C1 segment of cervical spinal cord (tissue), 14 donors: ENCODE measurements around the gene RPGRIP1L.

Source experiments
- DNase-seq, 14 donors: peaks; one replicate each; lab custom pipeline; 2025; lab: John Stamatoyannopoulos, UW

Gene RPGRIP1L

DNA sequence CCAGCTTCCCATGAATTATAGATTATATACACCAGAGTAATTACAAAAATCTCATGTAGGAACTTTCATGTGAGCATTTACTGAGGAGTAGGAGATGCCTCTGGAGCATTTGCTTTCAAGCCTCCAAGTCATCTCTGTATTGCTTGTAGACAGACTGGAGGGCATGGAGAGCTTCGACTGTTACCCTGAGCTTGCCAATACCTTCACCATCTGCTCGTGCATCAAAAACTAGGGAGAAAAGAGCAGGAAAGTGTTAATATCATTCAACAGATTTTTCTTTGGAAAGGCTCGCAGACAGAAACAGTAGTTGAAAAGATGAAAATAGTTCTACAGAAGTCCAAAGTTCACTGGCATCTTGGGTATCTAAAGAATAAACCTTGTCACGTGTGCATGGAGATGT lies 101.7 kb downstream of the RPGRIP1L start:
- no peak for DNase-seq

GRCh38 chr16:53600616-53601015 lies 103.0 kb downstream of the RPGRIP1L start:
- DNase-seq = no peak

DNA sequence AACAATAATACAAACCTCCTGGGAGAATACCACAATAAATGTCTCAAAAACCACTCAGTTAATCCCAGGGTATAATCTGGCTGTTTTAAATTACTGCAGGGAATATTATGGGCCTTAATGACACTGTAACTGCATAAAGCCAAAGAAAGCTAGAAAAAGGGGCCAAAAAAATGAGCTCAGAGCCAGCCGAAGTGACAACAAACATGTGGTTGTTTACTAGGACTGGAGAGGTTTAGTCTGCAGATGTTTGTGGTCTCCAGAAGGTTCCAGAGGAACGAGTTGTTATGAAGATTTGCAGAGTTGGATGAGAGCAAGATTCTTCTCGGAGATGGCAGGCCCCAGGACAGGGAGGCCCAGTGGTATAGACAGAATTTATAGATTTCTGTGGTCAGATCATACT lies 103.5 kb downstream of the RPGRIP1L start:
- DNase-seq = no peak

- DNase-seq = no peak
Observed at GRCh38 chr16:53599548-53599947, 104.1 kb downstream of the RPGRIP1L start.

- no peak for DNase-seq
Observed at GRCh38 chr16:53598511-53599275, 105.0 kb downstream of the RPGRIP1L start.

DNA sequence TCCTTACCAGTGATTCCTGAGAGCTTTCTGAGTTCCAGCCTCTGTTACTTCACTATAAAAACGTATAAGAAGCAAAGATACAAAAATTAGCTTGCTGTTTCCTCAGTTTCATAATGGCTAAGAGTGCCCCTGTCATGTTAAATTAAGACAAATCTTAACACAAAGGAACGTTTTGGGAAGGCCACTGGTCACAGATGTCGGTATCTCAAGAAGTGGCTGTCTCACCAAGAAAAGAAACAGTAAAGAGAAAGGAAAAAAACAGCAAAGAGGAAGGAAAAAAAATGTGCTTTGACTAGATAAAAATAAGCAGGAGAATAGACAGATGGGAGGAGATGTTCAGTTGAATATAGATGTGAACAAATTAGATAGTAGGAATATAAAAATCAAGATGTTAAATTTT lies 105.9 kb downstream of the RPGRIP1L start:
- DNase-seq = no peak

DNA sequence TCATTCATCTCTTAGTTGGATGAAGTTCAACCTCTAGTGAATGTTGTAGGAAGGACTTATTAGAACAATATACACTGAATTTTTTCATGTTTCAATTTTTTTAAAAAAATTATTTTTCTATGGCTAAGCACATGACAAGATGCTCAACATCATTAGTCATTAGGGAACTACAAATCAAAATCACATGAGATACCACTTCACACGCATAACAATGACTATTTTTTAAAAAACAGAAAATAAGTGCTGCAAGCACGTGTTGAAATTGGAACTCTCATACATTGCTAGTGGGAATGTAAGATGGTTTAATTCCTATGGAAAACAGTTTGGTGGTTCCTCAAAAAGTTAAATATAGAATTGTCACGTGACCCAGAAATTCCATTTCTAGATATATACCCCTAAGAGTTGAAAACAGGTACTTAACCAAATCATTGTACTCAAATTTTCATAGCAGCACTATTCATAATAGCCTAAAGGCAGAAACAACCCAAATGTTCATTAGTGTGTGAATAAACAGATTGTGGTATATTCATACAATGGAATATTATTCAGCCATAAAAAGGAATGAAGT lies 115.5 kb downstream of the RPGRIP1L start:
- DNase-seq = no peak

- no peak for DNase-seq
Observed at GRCh38 chr16:53583401-53583800, 120.3 kb downstream of the RPGRIP1L start.

- no peak for DNase-seq
Observed at GRCh38 chr16:53581784-53582183, 121.9 kb downstream of the RPGRIP1L start.

- no peak for DNase-seq
Observed at GRCh38 chr16:53580038-53580802, 123.4 kb downstream of the RPGRIP1L start.

- DNase-seq = no peak
Observed at GRCh38 chr16:53576904-53577303, 126.8 kb downstream of the RPGRIP1L start.

GRCh38 chr16:53576210-53576609 lies 127.4 kb downstream of the RPGRIP1L start:
- DNase-seq = no peak

- no peak for DNase-seq
Observed at GRCh38 chr16:53571763-53572162, 131.9 kb downstream of the RPGRIP1L start.

DNA sequence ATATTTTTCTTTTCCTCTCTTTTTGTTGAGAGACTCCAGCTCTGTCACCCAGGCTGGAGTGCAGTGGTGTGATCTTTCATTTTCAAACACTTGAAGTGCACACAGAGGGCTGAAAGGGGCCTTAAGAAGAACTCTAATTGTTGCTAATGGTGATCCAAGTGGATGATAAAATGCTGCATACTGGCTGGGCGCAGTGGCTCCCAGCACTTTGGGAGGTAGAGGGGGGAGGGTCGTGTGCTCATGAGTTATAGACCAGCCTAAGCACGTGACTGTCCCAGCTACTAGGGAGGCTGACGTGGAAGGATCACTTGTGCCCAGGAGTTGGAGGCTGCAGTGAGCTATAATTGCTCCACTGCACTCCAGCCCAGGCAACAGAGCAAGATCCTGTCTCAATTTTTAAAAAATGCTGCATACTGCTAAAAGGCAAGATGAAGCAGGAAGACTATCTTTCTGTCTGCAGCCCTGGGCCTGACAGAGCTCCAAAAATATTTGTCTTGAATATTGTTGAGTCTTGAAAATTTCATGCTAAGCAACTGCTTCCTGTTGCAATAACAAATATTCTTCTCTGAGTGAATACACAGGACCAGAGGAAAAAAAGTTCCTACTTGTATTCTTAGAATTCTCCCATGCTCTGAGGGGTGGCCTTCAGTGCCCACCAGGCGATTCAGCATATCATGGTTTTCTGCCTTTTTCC lies 137.0 kb downstream of the RPGRIP1L start:
- DNase-seq = no peak

GRCh38 chr16:53565296-53565863 lies 138.3 kb downstream of the RPGRIP1L start:
- no peak for DNase-seq

DNA sequence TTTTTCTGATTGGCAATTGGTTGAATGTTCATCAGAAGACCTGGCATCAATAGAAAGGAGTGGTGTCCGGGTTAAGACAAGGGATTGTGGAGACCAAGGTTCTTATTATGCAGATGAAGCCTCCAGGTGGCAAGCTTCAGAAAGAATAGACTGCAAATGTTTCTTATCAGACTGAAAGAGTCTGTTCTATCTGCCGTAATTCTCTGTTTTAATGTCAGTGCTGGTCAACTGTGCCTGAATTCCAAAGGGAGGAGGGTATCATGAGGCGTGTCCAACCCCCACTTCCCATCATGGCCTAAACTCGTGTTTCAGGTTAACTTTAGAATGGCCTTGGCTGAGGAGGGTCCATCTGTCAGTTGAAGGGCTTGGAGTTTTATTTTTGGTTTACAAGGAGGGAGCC lies 140.2 kb downstream of the RPGRIP1L start:
- no peak for DNase-seq

DNA sequence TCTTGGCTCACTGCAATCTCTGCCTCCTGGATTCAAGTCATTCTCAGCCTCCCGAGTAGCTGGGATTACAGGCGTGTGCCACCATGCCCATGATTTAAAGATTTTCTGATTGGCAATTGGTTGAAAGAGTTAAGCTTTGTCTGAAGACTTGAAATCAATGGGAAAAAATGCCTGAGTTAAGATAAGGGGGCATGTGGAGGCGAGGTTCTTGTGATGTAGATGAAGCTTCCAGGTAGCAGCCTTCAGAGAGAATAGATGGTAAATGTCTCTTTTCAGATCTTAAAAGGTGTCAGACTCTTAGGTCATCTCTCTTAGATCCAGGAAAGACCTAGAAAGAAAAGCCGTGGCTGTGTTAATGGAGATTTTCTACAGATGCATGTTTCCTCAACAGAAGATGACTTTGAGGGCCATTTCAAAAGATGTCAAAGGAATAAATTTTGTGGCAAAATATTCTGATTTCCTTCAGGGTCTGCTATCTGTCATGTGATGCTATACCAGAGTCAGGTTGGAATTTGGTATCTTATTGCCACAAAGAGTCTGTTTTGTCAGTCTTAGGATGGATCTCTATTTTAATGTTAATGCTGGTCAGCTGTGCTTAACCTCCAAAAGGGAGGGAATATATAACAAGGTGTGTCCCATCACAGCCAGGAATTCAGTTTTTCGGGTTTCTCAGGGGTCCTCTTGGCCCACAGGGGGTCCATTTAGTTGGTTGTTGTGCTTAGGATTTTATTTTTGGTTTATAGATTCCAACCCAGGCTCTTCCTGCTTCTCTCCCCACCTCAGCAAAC lies 142.4 kb downstream of the RPGRIP1L start:
- DNase-seq = no peak

- no peak for DNase-seq
Observed at GRCh38 chr16:53559270-53559951, 144.2 kb downstream of the RPGRIP1L start.

DNA sequence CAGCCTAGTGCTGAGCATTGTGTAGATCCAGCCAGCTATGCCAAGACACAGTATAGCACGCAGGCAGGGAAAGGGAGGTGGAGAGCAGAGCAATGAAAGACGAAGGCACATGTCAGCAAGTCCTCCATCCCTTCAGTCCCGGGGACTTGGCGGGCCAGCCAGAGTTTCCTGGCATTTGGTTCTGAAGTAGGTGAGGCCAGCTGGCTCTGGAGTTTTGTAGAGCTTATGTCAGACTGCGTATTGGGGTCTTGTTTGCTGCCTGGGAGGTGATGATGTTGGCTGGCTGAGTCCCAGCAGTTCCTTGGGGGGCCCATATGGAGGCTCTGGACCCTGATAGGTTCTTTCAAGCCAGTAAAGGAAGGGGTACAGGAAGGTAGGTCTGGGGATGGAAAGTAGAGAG lies 144.9 kb downstream of the RPGRIP1L start:
- no peak for DNase-seq

GRCh38 chr16:53556521-53556920 lies 147.1 kb downstream of the RPGRIP1L start:
- DNase-seq = no peak
